GM23338 (cell line): Measurements from ENCODE around the gene ZNF439.

Experiments used
- CTCF ChIP-seq, 2 experiments: fragments of 200-600 bp in 1 of 2; sonication (generic) in 1 of 2; conservative IDR thresholded peaks; 2 replicates each; pipeline versions ENCODE4 v1.5.1 to v1.6.1; 2016 to 2017; ENCODE audit warnings: antibody characterized with exemption in 2 of 2, low read depth in 2 of 2, mild to moderate bottlenecking in 2 of 2, moderate library complexity in 1 of 2
- EZH2 ChIP-seq: fragments of 200-600 bp; sonication (generic); IDR thresholded peaks from one replicate; pipeline ENCODE4 v1.8.0; 2017; ENCODE audit warnings: antibody characterized with exemption, mild to moderate bottlenecking, low read depth; ENCODE audit not compliant: unreplicated experiment
- JUNB ChIP-seq: IDR thresholded peaks from one replicate; pipeline ENCODE4 v1.6.1; 2016; ENCODE audit warnings: antibody characterized with exemption; ENCODE audit not compliant: unreplicated experiment
- POLR2AphosphoS5 ChIP-seq: IDR thresholded peaks from 2 replicates; pipeline ENCODE4 v1.6.1; 2016; ENCODE audit warnings: antibody characterized with exemption, low read depth
- ZNF331 ChIP-seq: fragments of 250-450 bp; sonication (Bioruptor Pico); IDR thresholded peaks from 2 replicates; pipeline ENCODE4 v1.5.0; 2020; ENCODE audit warnings: low read depth, mild to moderate bottlenecking, moderate library complexity

DNA sequence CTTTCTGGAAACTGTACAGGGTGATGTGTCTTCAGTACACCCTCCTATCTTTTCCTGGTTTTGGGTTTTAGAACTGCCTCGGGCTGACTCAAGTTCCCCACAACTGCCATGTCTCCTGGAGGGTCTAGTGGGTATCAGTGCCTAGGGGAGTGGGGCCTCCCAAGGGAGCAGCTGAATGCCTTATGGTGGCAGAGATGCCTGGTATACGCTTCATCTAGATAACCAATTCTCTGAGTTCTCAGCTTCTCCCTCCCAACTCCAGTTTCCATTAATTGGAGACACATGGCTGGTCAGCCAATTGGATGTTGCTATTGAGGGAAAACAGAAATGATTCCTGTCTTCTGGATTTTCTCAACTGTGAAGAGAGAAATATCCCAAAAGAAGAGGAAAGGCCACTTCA lies 12.8 kb downstream of the ZNF439 start:
- no peak for TF ChIP-seq CTCF (conservative IDR thresholded peaks at IDR 0.05; ENCODE audit: low read depth in 2 of 2)
- TF ChIP-seq EZH2, result no peak
- no peak for TF ChIP-seq ZNF331 (CRISPR knock-in tag)
- no peak for TF ChIP-seq JUNB
- TF ChIP-seq POLR2AphosphoS5, result no peak
